Uterus (tissue), 4 donors: Measurements from ENCODE around the gene PSMD1. TPM values are rescaled to one million over a fixed set of nuclear protein-coding genes. Genes with fewer than 3 reads are reported as not detected.
"Not testable (repeated sequence)": the region's sequence is repeated elsewhere in the genome, so short reads cannot be mapped to it uniquely, and the experiment has no call there.

Source experiments
- DNase-seq, 2 donors: peaks; one replicate each; pipeline ENCODE4 v3.0.0-alpha.2; 2019 to 2020
- H3K27ac ChIP-seq, 2 donors: fragments of 200-600 bp; sonication (generic); 1 replicate in 1 of 2; 2 replicates in 1 of 2; pipeline ENCODE4 v1.5.1; 2016 to 2018
- H3K27me3 ChIP-seq, 2 donors: fragments of 200-600 bp; sonication (generic); one replicate each; pipeline ENCODE4 v1.5.1; 2018 to 2019; ENCODE audit warnings: control low read depth in 1 of 2
- H3K36me3 ChIP-seq, 2 donors: fragments of 200-600 bp; sonication (generic); one replicate each; pipeline ENCODE4 v1.5.1; 2019; ENCODE audit warnings: control low read depth in 1 of 2
- H3K4me1 ChIP-seq, 2 donors: fragments of 200-600 bp; sonication (generic); one replicate each; pipeline ENCODE4 v1.5.1; 2018 to 2019; ENCODE audit warnings: control low read depth in 1 of 2
- H3K4me3 ChIP-seq, 2 donors: fragments of 200-600 bp; sonication (generic); 1 replicate in 1 of 2; 2 replicates in 1 of 2; pipeline ENCODE4 v1.5.1; 2018 to 2019; ENCODE audit warnings: mild to moderate bottlenecking in 1 of 2
- H3K9me3 ChIP-seq, 2 donors: fragments of 200-600 bp; sonication (generic); one replicate each; pipeline ENCODE4 v1.5.1; 2019; ENCODE audit warnings: control low read depth in 1 of 2
- POLR2A ChIP-seq, 2 donors: fragments of 450-650 bp; IDR thresholded peaks; one replicate each; pipeline ENCODE4 v1.6.1; 2016; ENCODE audit warnings: antibody characterized with exemption in 2 of 2, mild to moderate bottlenecking in 1 of 2, moderate library complexity in 1 of 2
- intact Hi-C: fragments of 100-400 bp; cut with DNase I; formaldehyde crosslinking; loops from one replicate; pipeline ENCODE4 v1.15.1; 2023; ENCODE audit warnings: low total_unique reads
- total RNA-seq, 4 donors: library from RNA; depleted of rRNA in 3 of 4; stranded (reverse); fragments of >200 nt in 3 of 4; gene quantifications; one replicate each; pipeline versions ENCODE4 v1.1.0 to v1.2.4, GENCODE V29; 2014 to 2023
- TF ChIP-seq, protein P1 (sequence below), 4 experiments: fragments of 200-600 bp in 2 of 4; fragments of 450-650 bp in 2 of 4; sonication (generic) in 2 of 4; IDR thresholded peaks; one replicate each; pipeline ENCODE4 v1.5.1; 2016 to 2019; ENCODE audit warnings: antibody characterized with exemption in 4 of 4, mild to moderate bottlenecking in 2 of 4, moderate library complexity in 1 of 4
- donor health status: DM: yes; HTN: yes; CAD: no.

The PSMD1 gene
- total RNA-seq, 4 donors from 2014 or later, result 54.4 to 96.6 (median 68.6) TPM

DNA sequence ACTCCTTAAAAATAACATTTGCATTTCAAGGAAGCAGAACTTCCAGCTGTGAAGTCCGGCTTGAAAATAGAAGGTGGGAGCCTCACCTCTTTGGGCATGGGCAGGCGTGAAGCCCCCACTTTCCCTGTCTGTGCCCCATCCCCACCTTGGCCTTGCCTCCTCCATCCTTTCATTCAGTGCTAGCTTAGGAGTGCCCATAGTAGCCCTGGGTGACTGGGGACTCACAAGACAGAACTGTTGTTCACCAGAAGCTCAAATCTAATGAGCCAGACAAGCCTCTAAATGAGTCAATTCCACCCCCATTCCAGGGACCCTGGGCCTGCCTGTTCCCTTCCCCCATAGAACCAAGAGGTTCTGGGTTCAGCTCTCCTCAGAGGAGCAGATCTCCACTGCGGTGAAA lies 40.7 kb upstream of the PSMD1 start:
- Histone ChIP-seq H3K36me3 (no peaks in the 10 kb centered on the region), H3K27me3 (no peaks in the 10 kb centered on the region), H3K9me3 (no peaks in the 10 kb centered on the region), H3K4me1 (no peaks in the 10 kb centered on the region), H3K27ac (no peak overlapping the region), H3K4me3 (no peak overlapping the region)
- intact Hi-C loops, result no loop called here
- no peak for DNase-seq
- TF ChIP-seq, protein P1, sequence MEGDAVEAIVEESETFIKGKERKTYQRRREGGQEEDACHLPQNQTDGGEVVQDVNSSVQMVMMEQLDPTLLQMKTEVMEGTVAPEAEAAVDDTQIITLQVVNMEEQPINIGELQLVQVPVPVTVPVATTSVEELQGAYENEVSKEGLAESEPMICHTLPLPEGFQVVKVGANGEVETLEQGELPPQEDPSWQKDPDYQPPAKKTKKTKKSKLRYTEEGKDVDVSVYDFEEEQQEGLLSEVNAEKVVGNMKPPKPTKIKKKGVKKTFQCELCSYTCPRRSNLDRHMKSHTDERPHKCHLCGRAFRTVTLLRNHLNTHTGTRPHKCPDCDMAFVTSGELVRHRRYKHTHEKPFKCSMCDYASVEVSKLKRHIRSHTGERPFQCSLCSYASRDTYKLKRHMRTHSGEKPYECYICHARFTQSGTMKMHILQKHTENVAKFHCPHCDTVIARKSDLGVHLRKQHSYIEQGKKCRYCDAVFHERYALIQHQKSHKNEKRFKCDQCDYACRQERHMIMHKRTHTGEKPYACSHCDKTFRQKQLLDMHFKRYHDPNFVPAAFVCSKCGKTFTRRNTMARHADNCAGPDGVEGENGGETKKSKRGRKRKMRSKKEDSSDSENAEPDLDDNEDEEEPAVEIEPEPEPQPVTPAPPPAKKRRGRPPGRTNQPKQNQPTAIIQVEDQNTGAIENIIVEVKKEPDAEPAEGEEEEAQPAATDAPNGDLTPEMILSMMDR (IDR thresholded peaks at IDR 0.05), result no peak
- TF ChIP-seq POLR2A (IDR thresholded peaks at IDR 0.05), result no peak

DNA sequence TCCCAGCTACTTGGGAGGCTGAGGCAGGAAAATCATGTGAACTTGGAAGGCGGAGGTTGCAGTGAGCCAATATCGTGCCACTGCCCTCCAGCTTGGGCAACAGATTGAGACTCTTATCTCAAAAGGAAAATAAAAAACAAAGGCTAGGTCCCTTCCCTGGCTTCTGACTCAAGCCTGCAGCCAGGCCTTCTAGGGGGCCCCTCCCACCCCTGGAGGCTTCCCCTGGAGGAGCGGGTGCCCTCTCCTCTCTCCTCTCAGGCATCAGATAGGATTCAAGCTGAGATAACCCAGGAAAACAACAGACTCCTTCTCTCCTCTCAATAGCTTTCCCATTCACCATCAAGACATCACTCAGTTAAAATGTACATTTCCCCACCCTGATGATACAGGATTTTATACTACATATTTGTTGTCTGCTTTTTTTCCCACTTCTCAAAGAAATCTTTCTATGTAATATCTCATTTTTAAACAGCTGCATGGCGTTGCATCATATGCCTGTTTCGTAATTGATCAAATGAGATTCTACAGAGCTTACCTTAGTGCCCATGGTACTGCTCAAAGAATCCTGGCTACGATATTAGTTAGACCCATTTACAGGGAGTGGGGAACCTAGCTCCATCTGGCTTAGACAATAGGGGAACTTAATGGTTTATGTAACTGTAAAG lies 40.0 kb upstream of the PSMD1 start:
- H3K4me1 ChIP-seq, result no peaks in the 10 kb centered on the region
- TF ChIP-seq, protein P1 (IDR thresholded peaks at IDR 0.05), result no peak
- TF ChIP-seq POLR2A (IDR thresholded peaks at IDR 0.05), result no peak
- H3K9me3 ChIP-seq, result no peaks in the 10 kb centered on the region
- no peaks in the 10 kb centered on the region for H3K36me3 ChIP-seq
- intact Hi-C loops, result no loop called here
- DNase-seq, result no peak
- H3K27ac ChIP-seq, result no peak overlapping the region
- no peak overlapping the region for H3K4me3 ChIP-seq
- no peaks in the 10 kb centered on the region for H3K27me3 ChIP-seq

DNA sequence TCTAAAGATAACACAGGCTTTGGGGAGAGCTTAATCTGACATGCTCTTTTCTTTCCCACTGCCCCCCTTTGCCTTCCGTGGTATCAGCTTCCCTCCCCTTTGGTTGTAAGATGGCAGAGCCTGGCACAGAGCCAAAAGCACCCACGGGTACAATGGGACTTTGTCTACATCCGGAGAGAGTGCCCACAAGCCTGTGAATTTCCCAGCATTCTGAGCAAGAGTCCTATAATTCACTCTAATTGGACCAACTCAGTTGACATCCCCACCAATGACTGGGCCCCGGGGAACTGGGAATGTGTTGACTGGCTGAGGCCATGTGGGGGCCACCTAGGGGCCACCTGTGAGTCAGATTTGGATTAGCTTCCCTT lies 39.5 kb upstream of the PSMD1 start:
- Histone ChIP-seq H3K4me1 (no peaks in the 10 kb centered on the region), H3K27ac (no peak overlapping the region), H3K27me3 (no peaks in the 10 kb centered on the region), H3K4me3 (no peak overlapping the region), H3K36me3 (no peaks in the 10 kb centered on the region), H3K9me3 (no peaks in the 10 kb centered on the region)
- TF ChIP-seq, protein P1 (IDR thresholded peaks at IDR 0.05), result no peak
- TF ChIP-seq POLR2A (IDR thresholded peaks at IDR 0.05), result no peak
- DNase-seq, result no peak
- intact Hi-C loops, result no loop called here

DNA sequence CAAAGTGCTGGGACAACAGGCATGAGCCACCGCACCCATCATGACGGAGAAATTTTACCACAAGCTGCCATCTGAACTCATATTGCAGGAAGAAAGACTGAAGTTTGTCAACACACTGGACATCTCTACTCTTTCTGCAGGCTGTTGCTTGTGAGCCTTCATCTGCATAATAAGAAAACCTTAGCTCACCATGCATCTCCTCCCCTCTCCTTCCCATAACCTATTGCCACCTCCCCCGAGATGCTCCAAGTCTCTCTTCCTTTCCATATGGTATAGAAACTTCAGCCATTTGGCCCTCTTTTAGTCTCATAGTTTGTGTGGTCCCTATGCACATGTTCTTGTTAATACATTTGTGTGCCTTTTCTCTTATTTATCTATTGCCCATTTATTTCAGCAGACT lies 38.5 kb upstream of the PSMD1 start:
- Histone ChIP-seq H3K9me3 (no peaks in the 10 kb centered on the region), H3K36me3 (no peaks in the 10 kb centered on the region), H3K27ac (no peak overlapping the region), H3K4me1 (no peaks in the 10 kb centered on the region), H3K4me3 (no peak overlapping the region), H3K27me3 (no peaks in the 10 kb centered on the region)
- intact Hi-C loops, result no loop called here
- TF ChIP-seq, protein P1 (IDR thresholded peaks at IDR 0.05), result no peak
- no peak for TF ChIP-seq POLR2A (IDR thresholded peaks at IDR 0.05)
- DNase-seq, result no peak

DNA sequence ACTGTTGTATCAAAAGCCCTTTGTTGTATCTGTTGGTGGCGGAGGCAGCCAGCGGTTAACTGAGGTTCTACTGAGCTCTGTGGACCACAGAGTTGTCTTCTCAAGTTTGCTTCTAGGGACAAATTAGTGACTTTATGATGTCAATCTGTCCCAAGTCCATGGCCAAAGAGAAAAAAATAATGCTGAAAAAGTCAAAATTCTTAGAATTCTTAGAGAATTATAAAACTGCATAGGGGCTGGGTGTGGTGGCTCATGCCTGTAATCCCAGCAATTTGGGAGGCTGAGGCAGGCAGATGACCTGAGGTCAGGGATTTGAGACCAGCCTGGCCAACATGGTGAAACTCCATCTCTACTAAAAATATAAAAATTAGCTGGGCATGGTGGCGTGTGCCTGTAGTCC lies 31.6 kb upstream of the PSMD1 start:
- H3K9me3 ChIP-seq, DNase-seq, H3K27ac ChIP-seq, H3K4me3 ChIP-seq, intact Hi-C loops, H3K36me3 ChIP-seq, H3K4me1 ChIP-seq, H3K27me3 ChIP-seq: not testable (repeated sequence)

DNA sequence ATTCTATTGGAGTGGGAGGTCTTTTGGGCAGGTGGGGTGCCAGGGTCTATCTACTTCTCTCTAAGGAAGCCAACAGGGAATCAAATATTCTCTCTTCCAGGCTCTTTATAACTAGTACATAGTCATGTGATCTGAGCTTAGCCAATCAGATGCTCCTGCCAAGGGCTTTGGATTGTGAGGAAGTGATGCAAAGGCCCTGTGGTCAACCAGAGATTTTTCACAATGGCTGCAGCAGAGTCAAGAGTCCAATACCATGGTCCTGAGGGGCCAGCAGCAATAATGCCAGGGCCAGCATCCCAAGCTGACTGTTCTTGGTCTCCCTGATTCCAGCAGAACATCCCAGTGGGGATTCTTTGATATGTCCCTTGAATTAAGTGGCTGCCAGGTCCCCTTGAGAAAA lies 27.8 kb upstream of the PSMD1 start:
- Histone ChIP-seq H3K27ac (no peak overlapping the region), H3K9me3 (no peaks in the 10 kb centered on the region), H3K36me3 (no peaks in the 10 kb centered on the region), H3K4me1 (no peaks in the 10 kb centered on the region), H3K27me3 (no peaks in the 10 kb centered on the region), H3K4me3 (no peak overlapping the region)
- no peak for TF ChIP-seq POLR2A (IDR thresholded peaks at IDR 0.05)
- TF ChIP-seq, protein P1 (IDR thresholded peaks at IDR 0.05), result no peak
- intact Hi-C loops, result no loop called here
- no peak for DNase-seq
